ENCODE measurements around the gene KPNA2. TPM values are rescaled to one million over a fixed set of nuclear protein-coding genes. Genes with fewer than 3 reads are reported as not detected.
A peak's percentile ranks its signal among the peaks of the same experiment; 100 is the strongest.
"Not testable (repeated sequence)": the region's sequence is repeated elsewhere in the genome, so short reads cannot be mapped to it uniquely, and the experiment has no call there.

The KPNA2 gene
- total RNA-seq (52.3 TPM), polyA plus RNA-seq (12.6 TPM)

DNA sequence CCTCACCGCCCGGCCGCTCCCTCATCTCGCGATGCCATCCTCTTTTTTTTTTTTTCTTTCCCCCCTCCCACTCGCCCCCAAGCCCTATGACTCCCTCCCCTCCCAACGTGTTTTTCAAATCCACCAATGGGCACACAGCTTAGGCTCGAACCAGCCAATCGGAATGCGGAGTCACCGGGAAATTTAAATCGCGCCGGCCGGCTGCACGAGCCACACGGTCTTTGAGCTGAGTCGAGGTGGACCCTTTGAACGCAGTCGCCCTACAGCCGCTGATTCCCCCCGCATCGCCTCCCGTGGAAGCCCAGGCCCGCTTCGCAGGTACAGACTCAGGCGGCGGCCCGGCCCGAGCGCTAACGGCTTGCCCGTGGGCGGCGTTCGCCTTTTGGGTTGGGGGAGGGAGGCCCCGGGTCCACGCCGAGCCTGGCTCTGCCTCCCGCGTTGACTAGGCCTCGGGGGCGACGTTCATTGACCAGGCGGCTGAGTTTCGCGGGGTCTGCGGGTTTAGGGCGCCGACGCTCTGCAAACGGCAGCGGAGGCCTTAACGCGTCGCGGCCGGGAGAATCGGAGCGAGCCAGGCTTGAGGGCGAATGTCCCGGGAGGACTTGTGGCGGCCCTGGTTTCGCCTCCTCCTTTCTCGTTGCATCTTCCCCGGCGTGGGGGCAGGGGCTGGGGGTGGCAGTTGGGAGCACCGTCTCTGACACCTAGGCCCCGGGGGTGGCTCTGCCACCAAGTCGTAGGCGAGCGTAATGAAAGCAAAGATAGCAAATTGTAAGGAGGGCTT is at the start of gene KPNA2:
Gene KPNA2 (plus strand): TSS at position 213 of the 781 bp plus-strand sequence. CDS start 1,398 bp downstream, outside the sequence.
- Histone ChIP-seq H3K27ac (ENCODE audit: low read depth) (no peak within 1 kb of the TSS), H3K36me3 (ENCODE audit: insufficient read depth) (no peaks in the 10 kb centered on the region), H3K4me1 (ENCODE audit: insufficient read depth) (no peaks in the 10 kb centered on the region), H3K4me3 (ENCODE audit: low read depth, low read length) (peak within 1 kb of the TSS; percentile 88)
- WGBS = under 1% methylated on average over 72 of the region's 72 CpGs
- DNase-seq (ENCODE audit: extremely low spot score) = peak; percentile 98

DNA sequence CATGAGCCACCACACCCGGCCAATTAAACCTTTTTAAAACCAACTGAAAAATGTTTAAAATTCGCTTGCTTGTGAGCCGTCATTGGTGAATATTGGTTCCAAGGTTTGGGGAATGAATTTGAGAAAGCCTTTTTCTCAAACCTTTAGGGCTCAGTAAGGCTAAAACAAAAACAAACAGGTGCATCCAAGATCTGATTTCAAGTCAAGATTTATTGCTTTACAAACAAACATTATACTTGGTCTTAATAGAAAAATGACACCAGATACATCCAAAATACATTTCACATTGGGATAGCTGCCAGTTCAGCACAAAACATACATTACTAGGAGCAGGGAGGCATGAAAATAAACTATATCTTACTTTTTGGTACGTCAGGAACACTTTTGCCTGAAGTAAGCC is 44.6 kb upstream of the KPNA2 start:
- H3K27ac ChIP-seq (ENCODE audit: low read depth) = no peak overlapping the region
- no peak overlapping the region for H3K4me3 ChIP-seq (ENCODE audit: low read depth, low read length)
- DNase-seq (ENCODE audit: extremely low spot score) = no peak
- no peaks in the 10 kb centered on the region for H3K36me3 ChIP-seq (ENCODE audit: insufficient read depth)
- 90% methylated on average over 4 of the region's 4 CpGs for WGBS
- peaks cover 1% of the 10 kb centered on the region for H3K4me1 ChIP-seq (ENCODE audit: insufficient read depth)

DNA sequence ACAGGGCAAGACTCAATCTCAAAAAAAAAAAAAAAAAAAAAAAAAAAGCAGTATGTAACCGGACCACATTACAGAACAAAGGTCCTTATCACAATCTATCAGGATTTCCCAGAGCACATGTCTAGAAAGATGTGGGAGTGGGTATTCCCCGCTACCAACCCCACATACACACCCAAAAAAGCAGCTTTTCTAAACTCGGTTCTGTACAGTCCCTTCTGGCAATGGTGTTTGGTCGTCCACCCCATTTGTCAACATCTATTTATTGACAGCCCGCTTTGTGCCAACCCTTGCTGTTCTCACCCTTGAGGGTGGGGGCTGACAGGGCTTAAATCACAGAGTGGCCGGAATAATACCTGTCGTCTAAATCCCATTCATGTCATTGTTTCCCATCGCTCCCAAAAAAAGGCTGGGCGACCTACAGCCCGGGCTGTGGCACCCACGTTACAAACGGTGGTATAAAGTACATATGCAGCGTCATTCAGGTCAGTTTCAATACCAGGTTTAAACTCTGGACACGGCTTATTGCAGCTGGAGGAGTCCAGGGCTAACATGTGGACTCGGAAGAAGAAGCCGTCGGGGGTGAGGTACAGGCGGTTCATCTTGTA is 42.9 kb upstream of the KPNA2 start:
- no peak for DNase-seq (ENCODE audit: extremely low spot score)
- 8% methylated on average over 18 of the region's 18 CpGs for WGBS
- Histone ChIP-seq H3K27ac (ENCODE audit: low read depth) (peak overlapping the region; percentile 84), H3K36me3 (ENCODE audit: insufficient read depth) (no peaks in the 10 kb centered on the region), H3K4me3 (ENCODE audit: low read depth, low read length) (peak overlapping the region; percentile 66), H3K4me1 (ENCODE audit: insufficient read depth) (peaks cover 1% of the 10 kb centered on the region)

DNA sequence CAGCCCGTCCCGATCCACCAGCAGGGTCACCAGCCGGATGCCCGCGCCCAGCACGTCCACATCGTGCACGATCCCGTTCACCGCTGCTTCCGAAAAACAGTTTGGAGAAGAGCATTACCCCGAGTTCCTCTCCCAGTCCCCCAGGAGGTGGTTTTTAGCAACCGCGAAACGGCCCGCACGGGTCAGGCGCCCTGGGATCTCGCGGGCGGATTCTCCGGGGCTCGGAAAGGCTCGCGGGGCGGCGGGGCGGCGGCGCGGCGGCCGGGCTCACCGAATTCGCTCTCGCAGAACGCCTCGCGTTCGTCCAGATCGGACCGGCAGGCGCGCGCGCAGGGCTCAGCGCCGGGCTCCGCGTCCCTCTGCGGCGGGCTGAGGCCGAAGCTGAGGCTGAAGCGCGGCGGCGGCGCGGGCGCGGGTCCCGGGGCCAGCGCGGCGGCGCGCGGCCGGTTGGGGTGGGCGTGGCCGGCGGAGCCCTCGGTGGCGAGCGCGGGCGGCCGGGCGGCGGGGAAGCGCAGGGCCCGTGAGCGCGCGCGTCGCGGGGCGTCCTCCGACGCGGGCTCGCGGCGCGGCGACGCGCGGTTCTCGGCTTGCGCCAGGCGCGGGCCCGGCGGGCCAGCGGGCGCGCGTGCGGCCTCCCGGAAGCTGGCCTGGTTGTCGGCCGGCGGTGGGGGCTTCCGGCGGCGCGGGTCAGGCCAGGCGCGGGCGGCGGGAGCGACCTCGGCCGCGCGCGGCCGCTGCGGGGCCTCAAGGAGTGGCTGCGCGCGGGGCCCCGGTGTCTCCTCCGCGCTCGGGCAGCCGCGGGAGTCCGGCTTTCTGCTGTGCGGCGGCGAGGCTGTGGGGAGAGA is 42.2 kb upstream of the KPNA2 start:
- no peaks in the 10 kb centered on the region for H3K36me3 ChIP-seq (ENCODE audit: insufficient read depth)
- H3K27ac ChIP-seq (ENCODE audit: low read depth) = peak overlapping the region; percentile 98
- DNase-seq (ENCODE audit: extremely low spot score) = peak; percentile 35
- under 1% methylated on average over 144 of the region's 144 CpGs for WGBS
- peaks cover 1% of the 10 kb centered on the region for H3K4me1 ChIP-seq (ENCODE audit: insufficient read depth)
- peak overlapping the region; percentile 66 for H3K4me3 ChIP-seq (ENCODE audit: low read depth, low read length)

DNA sequence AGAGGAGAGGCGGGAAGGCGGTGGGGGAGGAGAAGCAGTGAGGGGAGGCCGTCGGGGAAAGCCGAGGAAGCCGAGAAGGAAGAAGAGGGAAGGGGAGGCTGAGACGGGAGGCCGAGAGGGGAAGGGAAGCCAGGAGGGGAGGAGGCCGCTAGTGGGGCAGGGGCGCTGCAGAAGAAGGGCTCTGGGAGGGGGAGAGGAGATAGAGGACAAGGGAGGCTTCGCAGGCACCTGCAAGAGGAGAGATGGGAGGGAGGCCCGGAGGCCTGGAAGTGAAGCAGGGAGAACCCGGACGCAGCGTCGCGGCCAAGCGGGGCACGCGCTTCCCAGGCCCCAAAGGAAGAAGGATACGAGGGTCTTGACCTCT is 41.6 kb upstream of the KPNA2 start:
- H3K4me1 ChIP-seq (ENCODE audit: insufficient read depth) = peaks cover 1% of the 10 kb centered on the region
- H3K36me3 ChIP-seq (ENCODE audit: insufficient read depth) = no peaks in the 10 kb centered on the region
- 3% methylated on average over 21 of the region's 21 CpGs for WGBS
- H3K27ac ChIP-seq (ENCODE audit: low read depth) = peak overlapping the region; percentile 98
- no peak for DNase-seq (ENCODE audit: extremely low spot score)
- H3K4me3 ChIP-seq (ENCODE audit: low read depth, low read length) = peak overlapping the region; percentile 66

DNA sequence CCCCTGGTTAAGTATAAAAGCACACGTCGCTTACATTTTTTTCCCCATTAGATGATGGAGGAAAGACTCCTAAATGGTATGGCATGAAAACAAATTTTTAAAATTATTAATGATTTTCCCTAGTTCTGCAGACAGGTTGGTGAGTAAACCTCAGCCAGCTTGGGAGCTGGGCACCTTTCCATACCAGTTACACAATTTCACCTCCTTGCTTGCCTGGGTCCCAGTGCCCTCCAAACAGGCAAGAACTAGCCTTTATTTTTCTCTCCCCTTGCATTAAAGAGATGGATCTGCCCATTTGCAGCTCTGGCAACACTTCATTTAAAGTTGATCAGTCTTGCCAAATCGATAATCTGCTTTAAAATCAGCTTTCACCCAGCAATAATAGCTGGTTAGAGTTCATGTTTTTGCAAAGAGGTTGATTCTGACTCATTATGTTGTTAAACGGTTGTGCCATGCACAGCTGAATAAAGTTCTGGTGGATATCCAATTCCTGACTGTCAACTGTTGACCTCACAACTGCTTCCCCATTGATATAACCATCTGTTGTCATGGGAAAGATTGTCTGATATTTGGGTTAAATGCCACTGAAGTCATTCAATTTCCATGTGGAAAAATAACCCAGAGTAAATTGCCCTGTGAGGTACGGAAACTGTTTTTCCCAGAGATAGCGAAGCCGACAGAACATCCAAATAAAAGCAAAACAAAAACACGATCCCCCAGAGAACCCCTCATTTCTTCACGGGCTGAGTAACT is 40.5 kb upstream of the KPNA2 start:
- peak; percentile 20 for DNase-seq (ENCODE audit: extremely low spot score)
- Histone ChIP-seq H3K4me1 (ENCODE audit: insufficient read depth) (peaks cover 1% of the 10 kb centered on the region), H3K36me3 (ENCODE audit: insufficient read depth) (no peaks in the 10 kb centered on the region), H3K27ac (ENCODE audit: low read depth) (no peak overlapping the region), H3K4me3 (ENCODE audit: low read depth, low read length) (peak overlapping the region; percentile 58)
- 18% methylated on average over 9 of the region's 9 CpGs for WGBS

DNA sequence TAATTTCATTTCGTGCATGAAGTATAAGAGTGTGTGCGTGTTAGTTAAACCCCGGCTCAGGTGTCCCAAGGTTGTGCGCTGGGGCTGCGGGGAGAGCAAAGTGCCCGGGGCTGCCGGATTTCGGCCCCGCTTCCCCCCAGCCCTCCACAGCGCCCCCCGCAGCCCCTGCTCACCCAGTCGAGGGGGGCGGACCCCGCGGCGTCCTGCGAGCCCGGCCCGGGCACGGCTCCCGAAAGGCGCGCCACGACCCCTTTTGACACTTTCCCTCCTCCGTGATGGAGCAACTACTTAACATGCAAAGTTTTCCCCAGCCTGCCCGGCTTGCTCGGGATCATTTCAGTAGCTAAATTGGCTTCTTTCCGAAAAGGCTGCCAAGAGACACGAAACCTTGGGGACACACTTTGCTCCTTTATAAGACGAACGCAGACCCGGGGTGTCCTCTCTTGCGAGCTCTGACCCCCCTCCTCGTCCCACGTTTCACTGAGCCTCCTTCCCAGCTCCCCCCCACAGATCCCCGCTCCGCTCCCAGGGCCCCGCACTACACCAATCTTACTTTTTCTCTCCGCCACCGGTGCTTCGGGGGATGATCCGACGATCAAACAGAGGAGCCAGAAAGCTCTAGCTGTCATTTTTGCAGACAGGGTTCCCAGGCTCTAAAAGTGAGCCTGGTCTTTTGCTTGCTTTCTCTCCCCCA is 39.8 kb upstream of the KPNA2 start:
- H3K27ac ChIP-seq (ENCODE audit: low read depth) = no peak overlapping the region
- no peak for DNase-seq (ENCODE audit: extremely low spot score)
- under 1% methylated on average over 43 of the region's 43 CpGs for WGBS

DNA sequence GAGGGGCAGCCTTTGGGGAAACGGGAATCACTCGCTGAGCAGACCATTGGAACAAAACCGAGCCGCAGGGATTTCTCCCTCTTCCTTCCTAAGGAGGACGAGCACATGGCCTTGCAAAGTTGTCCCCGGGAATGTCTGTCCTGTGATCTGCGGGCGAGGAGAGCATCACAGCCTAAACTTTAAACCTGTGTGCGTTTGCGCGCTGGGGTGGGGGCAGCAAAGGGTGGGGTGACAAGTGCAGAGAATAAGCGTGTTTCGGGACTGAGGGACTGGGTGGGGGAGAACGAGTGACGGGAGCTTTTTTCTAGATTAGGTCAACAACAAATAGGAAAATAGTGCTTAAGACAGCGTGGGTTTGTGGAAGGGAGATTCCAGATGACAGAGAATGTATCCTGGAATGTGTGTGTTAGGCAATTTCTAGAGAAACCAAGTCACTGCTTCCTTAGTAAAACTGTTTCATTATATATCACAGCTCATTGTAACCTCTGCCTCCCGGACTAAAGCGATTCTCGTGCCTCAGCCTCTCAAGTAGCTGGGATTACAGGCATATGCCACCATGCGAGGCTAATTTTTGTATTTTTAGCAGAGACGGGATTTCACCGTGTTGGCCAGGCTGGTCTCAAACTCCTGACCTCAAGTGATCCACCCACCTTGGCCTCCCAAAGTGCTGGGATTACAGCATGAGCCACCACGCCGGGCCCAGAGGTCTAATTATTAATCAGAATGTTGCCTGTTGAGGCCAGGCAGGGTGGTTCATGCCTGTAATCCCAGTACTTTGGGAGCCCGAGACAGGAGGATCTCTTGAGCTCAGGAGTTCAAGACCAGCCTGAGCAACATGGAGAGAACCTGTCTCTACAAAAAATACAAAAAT is 39.0 kb upstream of the KPNA2 start, which contains the start of gene C17orf58:
Gene C17orf58 (minus strand): TSS at position 169 of the 871 bp plus-strand sequence. CDS start 271 bp downstream, outside the sequence.
- H3K27ac ChIP-seq (ENCODE audit: low read depth); DNase-seq (ENCODE audit: extremely low spot score); H3K36me3 ChIP-seq (ENCODE audit: insufficient read depth); H3K4me1 ChIP-seq (ENCODE audit: insufficient read depth): not testable (repeated sequence)
- 32% methylated on average over 25 of the region's 25 CpGs for WGBS
- peak within 1 kb of the TSS; percentile 58 for H3K4me3 ChIP-seq (ENCODE audit: low read depth, low read length)

More for the DNA sequence above, 39.8 kb upstream of the KPNA2 start:
- Histone ChIP-seq H3K4me3 (ENCODE audit: low read depth, low read length) (peak overlapping the region; percentile 58), H3K4me1 (ENCODE audit: insufficient read depth) (peaks cover 1% of the 10 kb centered on the region), H3K36me3 (ENCODE audit: insufficient read depth) (no peaks in the 10 kb centered on the region)

DNA sequence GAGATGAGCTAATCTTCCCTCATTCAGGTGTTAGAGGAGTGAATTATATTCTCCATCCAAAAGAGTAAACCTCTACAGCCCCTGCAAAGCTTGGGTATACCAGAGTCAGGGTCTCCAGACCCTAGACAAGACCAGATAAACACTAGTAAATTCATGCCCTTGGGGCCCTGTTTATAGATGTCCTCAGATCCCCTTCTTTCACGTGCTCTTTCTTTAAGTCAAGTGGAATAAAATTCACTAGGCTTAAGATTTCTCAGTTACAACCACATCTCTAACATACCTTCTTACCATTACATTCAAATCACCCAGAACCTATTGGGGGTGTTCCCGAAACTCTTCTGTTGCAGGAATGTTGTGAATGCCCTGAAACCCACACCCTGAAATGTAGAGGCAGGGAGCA is 37.1 kb upstream of the KPNA2 start:
- DNase-seq (ENCODE audit: extremely low spot score) = no peak
- no peaks in the 10 kb centered on the region for H3K36me3 ChIP-seq (ENCODE audit: insufficient read depth)
- peaks cover 1% of the 10 kb centered on the region for H3K4me1 ChIP-seq (ENCODE audit: insufficient read depth)
- no peak overlapping the region for H3K27ac ChIP-seq (ENCODE audit: low read depth)
- 82% methylated on average over 2 of the region's 2 CpGs for WGBS
- no peak overlapping the region for H3K4me3 ChIP-seq (ENCODE audit: low read depth, low read length)

DNA sequence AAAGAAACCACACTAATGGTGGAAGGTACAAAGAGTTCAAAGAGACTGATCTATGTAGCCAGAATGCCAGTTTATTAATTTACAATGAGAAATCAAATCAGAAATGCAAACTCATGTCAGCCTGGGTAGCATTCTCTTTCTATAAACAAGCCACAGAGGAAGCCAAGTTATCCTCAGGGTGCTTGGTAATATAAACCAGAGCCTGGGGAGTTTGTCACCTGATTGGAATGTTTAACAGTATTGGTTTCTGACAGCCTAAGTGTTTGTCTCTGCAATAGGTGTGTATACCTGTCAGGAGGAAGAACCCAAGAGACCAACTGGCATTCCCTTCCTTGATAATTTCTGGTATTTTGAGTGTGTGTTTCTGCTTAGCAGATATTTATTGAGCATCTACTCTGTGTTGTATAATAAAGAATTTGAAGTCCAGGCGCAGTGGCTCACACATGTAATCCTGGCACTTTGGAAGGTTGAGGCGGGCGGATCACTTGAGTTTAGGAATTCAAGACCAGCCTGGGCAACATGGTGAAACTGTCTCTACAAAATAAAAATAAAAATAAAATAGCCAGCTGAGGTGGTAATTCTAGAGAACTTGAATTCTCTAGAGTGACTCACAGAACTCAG is 36.1 kb upstream of the KPNA2 start:
- Histone ChIP-seq H3K4me3 (ENCODE audit: low read depth, low read length) (no peak overlapping the region), H3K36me3 (ENCODE audit: insufficient read depth) (no peaks in the 10 kb centered on the region), H3K4me1 (ENCODE audit: insufficient read depth) (peaks cover 1% of the 10 kb centered on the region), H3K27ac (ENCODE audit: low read depth) (no peak overlapping the region)
- WGBS = 93% methylated on average over 3 of the region's 3 CpGs
- DNase-seq (ENCODE audit: extremely low spot score) = no peak

DNA sequence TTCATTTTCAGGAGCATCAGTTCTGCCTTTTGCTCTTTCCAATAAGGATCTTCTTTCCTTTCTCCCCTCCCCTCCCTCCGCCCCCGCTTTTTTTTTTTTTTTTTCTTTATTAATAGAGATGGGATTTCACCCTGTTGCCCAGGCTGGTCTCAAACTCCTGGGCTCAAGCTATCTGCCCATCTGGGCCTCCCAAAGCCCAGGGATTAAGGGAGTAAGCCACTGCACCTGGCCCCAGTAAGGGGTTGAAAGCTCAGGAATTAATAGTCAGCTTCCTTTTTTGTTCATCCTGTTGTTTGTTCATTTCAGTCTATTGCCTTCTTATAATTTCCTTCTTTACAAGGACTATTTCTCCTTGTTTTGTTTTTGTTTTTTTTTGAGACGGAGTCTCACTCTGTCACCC is 31.3 kb upstream of the KPNA2 start:
- Histone ChIP-seq H3K36me3 (ENCODE audit: insufficient read depth) (no peaks in the 10 kb centered on the region), H3K4me1 (ENCODE audit: insufficient read depth) (no peaks in the 10 kb centered on the region), H3K4me3 (ENCODE audit: low read depth, low read length) (no peak overlapping the region), H3K27ac (ENCODE audit: low read depth) (no peak overlapping the region)
- no peak for DNase-seq (ENCODE audit: extremely low spot score)
- 80% methylated on average over 3 of the region's 3 CpGs for WGBS
